Fibroblast of skin of back (primary cell): ENCODE results near the gene KATNAL2.
A peak's percentile ranks its signal among the peaks of the same experiment; 100 is the strongest.

Source experiments
- DNase-seq: peaks from one replicate; pipeline ENCODE4 v3.0.0-alpha.2; 2013

The KATNAL2 gene

GRCh38 chr18:47115205-47115604 lies 197.8 kb downstream of the KATNAL2 start:
- DNase-seq, result no peak

GRCh38 chr18:47118981-47119380 lies 201.6 kb downstream of the KATNAL2 start:
- peak; percentile 37 for DNase-seq

- DNase-seq, result no peak
These were observed 203.0 kb downstream of the KATNAL2 start for GRCh38 chr18:47120428-47120827.

- no peak for DNase-seq
These were observed 203.7 kb downstream of the KATNAL2 start for GRCh38 chr18:47121146-47121545.

- DNase-seq, result no peak
These were observed 223.9 kb downstream of the KATNAL2 start for GRCh38 chr18:47141289-47141688.

- no peak for DNase-seq
These were observed 225.8 kb downstream of the KATNAL2 start for GRCh38 chr18:47143153-47143552.

GRCh38 chr18:47143899-47144485 lies 226.6 kb downstream of the KATNAL2 start:
- no peak for DNase-seq

DNA sequence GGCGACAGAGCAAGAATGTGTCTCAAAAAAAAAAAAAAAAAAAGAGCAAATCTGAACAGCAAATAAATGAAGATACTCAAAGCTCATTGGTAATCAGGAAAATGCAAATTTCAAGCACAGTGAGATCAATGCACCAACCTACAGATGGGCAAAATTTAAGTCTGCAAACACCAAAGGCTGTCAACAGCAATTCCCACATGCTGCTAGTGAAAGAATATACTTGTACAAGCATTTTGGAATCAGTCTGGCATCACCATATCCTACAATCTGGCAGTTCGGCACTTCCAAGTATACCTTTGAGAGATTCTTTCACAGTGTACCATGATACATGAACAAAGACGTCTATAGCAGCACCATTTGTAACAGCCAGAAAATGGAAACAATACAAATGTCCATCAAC lies 228.8 kb downstream of the KATNAL2 start:
- DNase-seq, result no peak

DNA sequence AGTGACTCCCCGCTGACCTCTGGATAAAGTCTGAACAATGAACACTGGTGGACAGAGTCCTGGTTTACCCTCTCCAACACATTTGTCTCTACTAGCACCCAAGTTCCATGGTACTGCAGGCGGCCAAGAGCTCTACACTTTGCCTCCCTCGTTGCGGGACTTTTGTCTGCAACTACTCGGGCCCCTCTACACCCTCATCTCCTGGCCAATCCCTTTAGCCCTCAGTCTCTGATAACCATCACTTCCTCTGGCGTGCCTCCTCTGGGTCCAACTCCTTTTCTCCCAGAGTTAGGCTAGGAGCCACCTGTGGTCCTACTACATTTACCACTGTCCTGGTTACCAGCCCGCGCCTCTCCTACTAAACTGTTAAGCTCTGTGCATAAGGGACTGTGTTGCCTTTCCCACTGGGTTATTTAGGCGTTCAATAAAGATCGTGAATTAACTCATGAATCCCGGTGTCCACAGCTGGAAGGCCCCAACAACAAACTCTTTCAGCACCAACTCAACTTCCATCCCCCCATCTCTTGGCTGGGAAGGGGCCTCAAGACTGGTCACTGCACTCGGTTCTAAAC lies 232.1 kb downstream of the KATNAL2 start:
- no peak for DNase-seq

DNA sequence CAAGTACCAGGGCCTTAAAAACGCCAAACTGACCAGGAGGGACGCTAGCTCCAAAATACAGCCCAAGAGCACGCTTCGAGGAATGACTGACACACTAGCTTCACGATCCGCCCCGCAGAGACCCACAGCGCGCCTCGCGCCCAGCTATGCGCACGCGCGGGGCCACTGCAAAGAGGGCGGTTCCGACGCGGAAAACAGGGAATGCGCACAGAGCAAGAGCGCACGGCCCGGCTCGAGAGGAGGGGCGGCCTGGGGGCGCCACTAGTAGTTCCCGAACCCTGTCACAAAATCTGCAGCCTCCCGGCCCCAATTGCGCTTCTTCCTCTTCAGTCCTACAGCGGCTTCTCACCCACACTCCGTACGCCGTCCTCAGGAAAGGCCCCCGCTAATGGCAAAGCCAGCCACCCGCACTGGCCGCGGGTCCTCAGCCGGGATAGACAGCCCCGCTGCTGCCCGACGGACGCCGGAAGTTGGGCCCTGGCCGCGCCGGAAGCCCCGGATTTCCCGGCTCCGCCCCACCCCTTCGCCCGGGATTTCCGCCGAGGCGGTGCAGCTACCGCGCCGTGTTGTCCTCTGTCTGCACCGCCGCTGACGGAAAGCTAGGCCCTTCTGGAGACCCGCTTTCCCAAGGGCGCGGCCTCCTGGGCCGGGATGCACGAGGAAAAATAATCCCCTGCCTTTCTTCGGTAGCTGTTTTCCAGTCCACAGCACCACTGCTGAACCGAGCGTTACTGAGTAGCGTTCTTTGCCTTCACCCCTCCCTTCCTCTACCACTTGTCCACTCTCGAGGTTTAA lies 232.8 kb downstream of the KATNAL2 start, which contains the start of gene HDHD2:
Gene HDHD2 (minus strand): TSS at position 472 of the 795 bp plus-strand sequence. CDS start 14,061 bp downstream, outside the sequence.
- peak; percentile 82 for DNase-seq

DNA sequence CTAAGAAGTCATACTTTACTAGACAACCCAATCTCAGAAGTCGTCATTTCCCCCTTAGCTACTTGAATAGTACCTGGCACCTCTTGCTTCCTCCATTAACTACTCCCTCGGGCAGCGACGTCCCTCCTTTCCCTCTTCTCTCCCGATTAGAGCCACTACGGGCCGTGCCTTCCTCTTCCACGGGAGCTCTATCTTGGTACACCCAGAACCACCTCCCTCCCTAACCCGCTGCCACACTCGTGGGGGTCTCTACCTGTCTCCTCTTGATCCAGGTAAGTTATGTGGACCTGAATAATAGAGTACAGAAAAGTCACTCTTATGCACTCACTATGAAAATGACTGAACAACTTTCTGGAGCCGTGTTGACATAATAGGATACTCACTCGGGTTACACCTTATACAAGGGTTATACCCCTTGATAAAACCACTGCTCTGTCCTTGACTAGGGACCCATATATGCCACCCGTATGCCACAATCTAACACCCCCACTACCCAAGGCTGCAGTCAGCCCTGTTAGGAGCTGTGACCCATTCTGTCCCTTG lies 233.5 kb downstream of the KATNAL2 start:
- no peak for DNase-seq

DNA sequence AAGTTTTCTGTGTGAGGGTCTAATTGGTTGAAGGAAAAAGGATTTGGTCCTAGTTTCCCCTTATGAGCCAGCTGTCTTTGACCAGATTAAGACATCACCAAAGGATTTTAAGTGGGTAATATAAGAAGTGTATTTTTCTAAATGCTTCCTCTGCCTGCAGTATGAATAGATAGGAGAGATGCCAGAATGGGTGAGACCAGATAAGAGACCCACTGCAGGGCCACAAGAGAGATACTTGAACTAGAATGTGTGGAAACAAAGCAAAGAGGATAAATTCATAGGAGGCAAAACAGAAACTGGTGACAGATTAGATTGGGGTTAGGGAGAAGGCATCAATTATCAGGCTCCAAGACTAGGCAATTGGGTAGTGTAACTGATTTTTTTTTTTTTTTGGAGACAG lies 234.0 kb downstream of the KATNAL2 start:
- DNase-seq, result no peak
